Progenitor cell of endocrine pancreas (in vitro differentiated cells): Measurements from ENCODE around the gene TNNI2. TPM values are rescaled to one million over a fixed set of nuclear protein-coding genes. Genes with fewer than 3 reads are reported as not detected.

Experiments
- DNase-seq: peaks from one replicate; pipeline ENCODE4 v3.0.0; 2021; ENCODE audit warnings: low spot score; ENCODE audit not compliant: unreplicated experiment
- H3K27ac Mint-ChIP-seq: 2 replicates; pipeline ENCODE4 v1.8.0; 2021; ENCODE audit warnings: mild to moderate bottlenecking, moderate library complexity, mixed read lengths
- H3K27me3 Mint-ChIP-seq: 2 replicates; pipeline ENCODE4 v1.8.0; 2021; ENCODE audit warnings: mixed read lengths
- H3K36me3 Mint-ChIP-seq: 2 replicates; pipeline ENCODE4 v1.8.0; 2022; ENCODE audit warnings: mixed read lengths; ENCODE audit not compliant: insufficient read depth
- H3K4me1 Mint-ChIP-seq: 2 replicates; pipeline ENCODE4 v1.8.0; 2021; ENCODE audit warnings: low read depth, mixed read lengths
- H3K4me3 Mint-ChIP-seq: 2 replicates; pipeline ENCODE4 v1.8.0; 2021; ENCODE audit warnings: low read depth, mild to moderate bottlenecking, moderate library complexity, mixed read lengths
- H3K9me3 Mint-ChIP-seq: 2 replicates; pipeline ENCODE4 v1.8.0; 2021; ENCODE audit warnings: low read depth, mixed read lengths
- CTCF ChIP-seq: fragments of 200-600 bp; sonication (generic); IDR thresholded peaks from one replicate; pipeline ENCODE4 v1.5.0; 2021; ENCODE audit warnings: antibody characterized with exemption, mild to moderate bottlenecking; ENCODE audit not compliant: unreplicated experiment
- total RNA-seq: library from RNA; stranded (reverse); gene quantifications from 2 replicates; pipeline ENCODE4 v1.2.1, GENCODE V29; 2021

TNNI2 gene
- total RNA-seq, 1 donor from 2014 or later: 0.55 TPM

GRCh38 chr11:1851468-1852180 is 12.8 kb downstream of the TNNI2 start:
- Mint-ChIP-seq H3K27ac (no peak overlapping the region), H3K4me1 (no peaks in the 10 kb centered on the region), H3K27me3 (peaks cover 18% of the 10 kb centered on the region), H3K36me3 (no peaks in the 10 kb centered on the region), H3K9me3 (no peaks in the 10 kb centered on the region), H3K4me3 (no peak overlapping the region)
- DNase-seq: no peak
- no peak for TF ChIP-seq CTCF

- no peak overlapping the region for H3K27ac Mint-ChIP-seq
- no peaks in the 10 kb centered on the region for H3K36me3 Mint-ChIP-seq
- no peak for DNase-seq
- H3K4me3 Mint-ChIP-seq: no peak overlapping the region
- peaks cover 15% of the 10 kb centered on the region for H3K27me3 Mint-ChIP-seq
- H3K4me1 Mint-ChIP-seq: no peaks in the 10 kb centered on the region
- no peaks in the 10 kb centered on the region for H3K9me3 Mint-ChIP-seq
- no peak for TF ChIP-seq CTCF
These were observed 13.6 kb downstream of the TNNI2 start for GRCh38 chr11:1852271-1852876.

- Mint-ChIP-seq H3K27me3 (peaks cover 10% of the 10 kb centered on the region), H3K4me1 (no peaks in the 10 kb centered on the region), H3K9me3 (no peaks in the 10 kb centered on the region), H3K36me3 (no peaks in the 10 kb centered on the region), H3K27ac (no peak within 1 kb of the TSS), H3K4me3 (no peak within 1 kb of the TSS)
- DNase-seq: no peak
- TF ChIP-seq CTCF: no peak
These were observed 14.1 kb downstream of the TNNI2 start, which contains the start of gene LSP1 for GRCh38 chr11:1852877-1853276. Gene LSP1, plus strand, starts transcription at chr11:1853084. Its CDS starts 61 bp downstream, at chr11:1853145.

GRCh38 chr11:1853376-1854131 is 14.8 kb downstream of the TNNI2 start:
- TF ChIP-seq CTCF: no peak
- H3K9me3 Mint-ChIP-seq: no peaks in the 10 kb centered on the region
- peaks cover 10% of the 10 kb centered on the region for H3K27me3 Mint-ChIP-seq
- H3K4me3 Mint-ChIP-seq: no peak overlapping the region
- no peak for DNase-seq
- H3K27ac Mint-ChIP-seq: no peak overlapping the region
- no peaks in the 10 kb centered on the region for H3K4me1 Mint-ChIP-seq
- no peaks in the 10 kb centered on the region for H3K36me3 Mint-ChIP-seq
